Activated CD8-positive, alpha-beta T cell treated with anti-CD3 and anti-CD28 coated beads for 36 hours (primary cell): ENCODE data around the gene BAX. TPM values are rescaled to one million over a fixed set of nuclear protein-coding genes. Genes with fewer than 3 reads are reported as not detected.
A peak's percentile ranks its signal among the peaks of the same experiment; 100 is the strongest.
"Not testable (repeated sequence)": the region's sequence is repeated elsewhere in the genome, so short reads cannot be mapped to it uniquely, and the experiment has no call there.

ENCODE experiments used
- ATAC-seq: fragments of 200-7000 bp; cut with Tn5 transposase; one replicate; pipeline ENCODE4 v1.10.0; 2021; ENCODE audit warnings: mild to moderate bottlenecking, moderate library complexity
- CTCF ChIA-PET: fragments of 350-600 bp; sonication (Branson Sonifier 250); formaldehyde crosslinking; loops from one replicate; lab custom pipeline; 2021; ENCODE audit warnings: antibody characterized with exemption; lab: Charles Lee
- POLR2A ChIA-PET: fragments of 350-600 bp; sonication (Branson Sonifier 250); formaldehyde crosslinking; loops from one replicate; lab custom pipeline; 2021; ENCODE audit warnings: antibody characterized with exemption; lab: Charles Lee
- DNase-seq: peaks from one replicate; pipeline ENCODE4 v3.0.0-alpha.2; 2020
- H3K27ac Mint-ChIP-seq: one replicate; pipeline ENCODE4 v1.8.0; 2021; ENCODE audit warnings: mild to moderate bottlenecking, mixed read lengths
- H3K27me3 Mint-ChIP-seq: one replicate; pipeline ENCODE4 v1.8.0; 2021; ENCODE audit warnings: mixed read lengths
- H3K36me3 Mint-ChIP-seq: one replicate; pipeline ENCODE4 v1.8.0; 2021; ENCODE audit warnings: low read depth, mixed read lengths
- H3K4me1 Mint-ChIP-seq: one replicate; pipeline ENCODE4 v1.8.0; 2021; ENCODE audit warnings: low read depth, mixed read lengths
- H3K4me3 Mint-ChIP-seq: one replicate; pipeline ENCODE4 v1.8.0; 2021; ENCODE audit warnings: mild to moderate bottlenecking, moderate library complexity, mixed read lengths
- H3K9me3 Mint-ChIP-seq: one replicate; pipeline ENCODE4 v1.8.0; 2021; ENCODE audit warnings: mixed read lengths
- CTCF ChIP-seq: fragments of 200-600 bp; IDR thresholded peaks from one replicate; pipeline ENCODE4 v1.8.0; 2022; ENCODE audit warnings: antibody characterized with exemption, mild to moderate bottlenecking
- intact Hi-C: fragments of 100-400 bp; cut with micrococcal nuclease; formaldehyde crosslinking; loops from one replicate; pipeline ENCODE4 v1.10.0; 2022
- total RNA-seq, 2 experiments: library from RNA; stranded (reverse); gene quantifications; one replicate each; pipeline ENCODE4 v1.2.3, GENCODE V29; 2021

Gene BAX
- 100 to 1,000 TPM; 182 to 189 TPM for total RNA-seq

- H3K36me3 Mint-ChIP-seq, result peaks cover 34% of the 10 kb centered on the region
- CTCF ChIA-PET, result interaction anchor here (1.0 to 2.5 kb wide), 4 partner anchors 16 to 167 kb away, joined by 4 to 11 read pairs (median 6); partner anchors contain the start of genes GYS1 and RUVBL2
These were observed at the start of gene BAX for GRCh38 chr19:48954595-48955307. Gene BAX (plus strand): TSS chr19:48954875. CDS start chr19:48954929, 54 bp downstream.

GRCh38 chr19:48905664-48906063, 49.0 kb upstream of the BAX start:
- H3K4me3 Mint-ChIP-seq, result no peak overlapping the region
- peaks cover 48% of the 10 kb centered on the region for H3K36me3 Mint-ChIP-seq
- no peak for DNase-seq
- ATAC-seq, result no peak
- no peaks in the 10 kb centered on the region for H3K27me3 Mint-ChIP-seq
- peaks cover 13% of the 10 kb centered on the region for H3K4me1 Mint-ChIP-seq
- no peak for TF ChIP-seq CTCF
- CTCF ChIA-PET, result no interaction called here
- POLR2A ChIA-PET, result no interaction called here
- no peak overlapping the region for H3K27ac Mint-ChIP-seq
- no peaks in the 10 kb centered on the region for H3K9me3 Mint-ChIP-seq
- intact Hi-C loops, result no loop called here

More at GRCh38 chr19:48954595-48955307, at the start of gene BAX:
- peak within 1 kb of the TSS; percentile 92 for H3K27ac Mint-ChIP-seq
- POLR2A ChIA-PET, result interaction anchor here (0.9 to 3.5 kb wide), 5 partner anchors 9 to 53 kb away, joined by 3 to 38 read pairs (median 4); partner anchors contain the start of gene FTL
- ATAC-seq (peak; percentile 82), DNase-seq (peak; percentile 98)
- intact Hi-C loops, result no loop called here
- H3K9me3 Mint-ChIP-seq, result no peaks in the 10 kb centered on the region
- peak within 1 kb of the TSS; percentile 75 for H3K4me3 Mint-ChIP-seq
- TF ChIP-seq CTCF, result no peak
- H3K4me1 Mint-ChIP-seq, result peaks cover 31% of the 10 kb centered on the region
- no peaks in the 10 kb centered on the region for H3K27me3 Mint-ChIP-seq

- ChIA-PET CTCF (interaction anchor here (1.0 to 1.3 kb wide), 2 partner anchors 64 to 118 kb away, joined by 3 to 4 read pairs; no protein-coding TSS in a partner anchor), POLR2A (interaction anchor here (1.1 to 1.4 kb wide), 2 partner anchors 12 to 56 kb away, joined by 3 read pairs; no protein-coding TSS in a partner anchor)
- Mint-ChIP-seq H3K36me3 (peaks cover 45% of the 10 kb centered on the region), H3K27ac (no peak overlapping the region), H3K4me1 (peaks cover 8% of the 10 kb centered on the region), H3K4me3 (no peak overlapping the region), H3K9me3 (no peaks in the 10 kb centered on the region), H3K27me3 (no peaks in the 10 kb centered on the region)
- no peak for ATAC-seq
- intact Hi-C loops, result no loop called here
- no peak for TF ChIP-seq CTCF
- no peak for DNase-seq
These were observed 48.4 kb upstream of the BAX start for GRCh38 chr19:48906324-48906723.

GRCh38 chr19:48907671-48908070, 47.0 kb upstream of the BAX start:
- CTCF ChIA-PET, result interaction anchor here (1.3 kb wide), 1 partner anchor 63 kb away, joined by 4 read pairs; no protein-coding TSS in a partner anchor
- Mint-ChIP-seq H3K27ac (no peak overlapping the region), H3K4me1 (peaks cover under 1% of the 10 kb centered on the region), H3K27me3 (no peaks in the 10 kb centered on the region), H3K36me3 (peaks cover 45% of the 10 kb centered on the region), H3K4me3 (no peak overlapping the region), H3K9me3 (no peaks in the 10 kb centered on the region)
- DNase-seq, result no peak
- no peak for TF ChIP-seq CTCF
- intact Hi-C loops, result no loop called here
- no peak for ATAC-seq
- POLR2A ChIA-PET, result interaction anchor here (0.6 to 1.4 kb wide), 2 partner anchors 11 to 33 kb away, joined by 3 read pairs; no protein-coding TSS in a partner anchor

- ATAC-seq, DNase-seq, H3K27me3 Mint-ChIP-seq, H3K4me3 Mint-ChIP-seq, H3K4me1 Mint-ChIP-seq, H3K27ac Mint-ChIP-seq, intact Hi-C loops, H3K9me3 Mint-ChIP-seq, POLR2A ChIA-PET, CTCF ChIA-PET: not testable (repeated sequence)
- peaks cover 54% of the 10 kb centered on the region for H3K36me3 Mint-ChIP-seq
These were observed 45.1 kb upstream of the BAX start for GRCh38 chr19:48909424-48910077.
